K562 treated with DMSO at 1 percent for 24 hours (cell line): ENCODE results near the gene CD1C. TPM values are rescaled to one million over a fixed set of nuclear protein-coding genes. Genes with fewer than 3 reads are reported as not detected.

Experiments used
- total RNA-seq: library from RNA; unstranded; fragments of 300-600 nt; gene quantifications from 2 replicates; pipeline ENCODE4 v1.2.3, GENCODE V29; 2022; ENCODE audit warnings: low read depth; ENCODE audit not compliant: insufficient read depth

The CD1C gene
- not detected in 2 replicates for total RNA-seq

DNA sequence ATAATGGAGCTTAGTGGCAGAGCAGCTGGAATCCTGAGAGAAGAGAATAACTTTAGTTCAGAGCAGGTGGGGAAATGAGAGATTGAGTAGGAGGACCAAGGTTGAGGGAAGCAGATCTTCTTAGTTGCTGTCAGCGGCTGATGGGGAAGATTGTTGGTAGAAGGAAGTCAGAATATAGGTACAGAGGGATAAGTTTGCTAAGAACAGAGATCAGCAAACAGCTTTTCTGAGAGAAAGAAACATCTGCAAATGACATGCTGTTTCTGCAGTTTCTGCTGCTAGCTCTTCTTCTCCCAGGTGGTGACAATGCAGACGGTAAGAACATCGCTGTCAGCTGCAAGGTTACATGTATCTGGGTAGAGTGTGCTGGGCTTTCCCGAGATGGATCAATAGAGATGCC lies at the start of gene CD1C:
CD1C (plus strand) TSS at position 113 of the 400 bp plus-strand sequence; CDS start at position 255, 142 bp downstream.

DNA sequence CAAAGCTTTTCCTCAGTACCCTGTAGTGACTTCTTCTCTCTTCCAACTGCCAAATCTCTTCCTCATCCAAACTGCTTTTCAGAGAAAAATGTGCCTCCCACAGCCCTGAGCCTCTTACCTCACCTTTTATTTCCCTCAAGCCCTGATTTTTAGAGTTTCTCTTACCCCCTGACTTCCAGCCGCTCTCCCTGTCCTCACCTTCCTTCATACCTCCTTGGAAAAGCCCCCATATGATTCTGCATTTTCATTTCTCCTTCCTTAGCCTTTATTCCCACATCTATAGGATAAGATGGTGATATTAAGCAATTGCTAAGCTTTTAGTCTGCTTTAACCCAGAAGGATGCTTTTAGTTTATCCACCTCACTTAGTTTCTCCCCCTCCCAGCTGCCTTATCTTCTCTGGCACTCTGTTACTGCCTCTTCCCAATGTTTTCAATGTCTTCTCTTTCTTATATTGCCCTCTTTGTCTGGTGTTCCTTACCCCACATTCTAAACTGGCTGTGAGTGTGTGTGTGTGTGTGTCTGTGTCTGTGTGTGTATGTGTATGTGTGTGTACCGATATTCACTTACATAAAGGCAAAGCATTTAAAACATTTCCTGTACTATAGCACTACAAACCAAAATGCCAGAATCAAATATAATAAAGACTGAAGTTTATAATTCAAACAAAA lies 41.9 kb downstream of the CD1C start, which contains the start of gene CD1B:
CD1B (minus strand) TSS at position 51 of the 670 bp plus-strand sequence. CDS start 108 bp downstream, outside the sequence.

Other genes with a start within 250 kb of the CD1C start
- not detected in 2 replicates for gene CD1D, start 109.0 kb upstream of the CD1C start, total RNA-seq
- not detected in 2 replicates for gene CD1A, start 35.5 kb upstream of the CD1C start, total RNA-seq
- not detected in 2 replicates for gene CD1B, start 41.6 kb downstream of the CD1C start, total RNA-seq
- gene CD1E, start 64.0 kb downstream of the CD1C start, total RNA-seq, result not detected in 2 replicates
- gene OR10T2, start 109.5 kb downstream of the CD1C start, total RNA-seq, result not detected in 2 replicates
- gene OR10K2, start 136.3 kb downstream of the CD1C start, total RNA-seq, result not detected in 2 replicates
- not detected in 2 replicates for gene OR10K1, start 171.9 kb downstream of the CD1C start, total RNA-seq
- not detected in 2 replicates for gene OR10R2, start 182.3 kb downstream of the CD1C start, total RNA-seq